Activated naive CD8-positive, alpha-beta T cell treated with anti-CD3 and anti-CD28 coated beads, Interleukin-2, amount 50 U/mL, for 16 hours (primary cell): ENCODE measurements around the gene PDCD11.

ENCODE experiments used
- DNase-seq: peaks from one replicate; pipeline ENCODE4 v3.0.0-alpha.2; 2020; ENCODE audit warnings: low read depth, low spot score

Gene PDCD11

DNA sequence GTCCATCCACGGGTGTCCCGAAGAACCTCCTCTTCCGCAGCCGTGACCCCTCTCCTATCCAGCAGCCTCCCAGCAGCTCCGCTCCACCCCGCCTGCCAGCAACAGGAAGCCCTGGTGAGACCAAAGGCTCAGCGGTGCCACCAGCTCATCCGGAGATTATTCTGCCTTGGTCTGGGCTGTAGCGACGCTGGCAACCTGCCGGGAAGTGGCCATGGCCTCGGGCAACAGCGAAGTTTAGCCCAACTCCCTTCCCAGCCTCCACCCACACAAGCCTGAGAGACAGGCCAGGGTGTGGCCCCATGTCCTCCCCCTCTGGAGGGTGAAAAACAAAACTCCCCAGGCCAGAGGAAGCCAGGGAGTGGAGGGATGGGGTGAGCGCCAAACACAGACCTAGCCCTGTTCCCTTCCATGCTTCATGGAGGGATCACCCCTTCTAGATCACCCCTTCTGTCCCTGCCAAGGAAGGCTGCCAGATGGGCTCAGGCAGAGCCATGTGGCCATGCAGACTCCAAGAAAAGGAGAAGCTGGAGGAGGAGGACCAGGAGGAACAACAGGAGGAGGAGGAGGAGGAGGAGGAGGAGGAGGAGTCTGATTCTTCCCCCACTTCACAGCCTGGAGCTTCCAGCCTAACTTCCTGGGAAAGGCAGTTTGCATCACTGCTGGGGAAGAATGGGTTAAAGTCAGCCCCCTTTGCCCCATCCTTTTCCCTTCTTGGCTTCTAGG is 54.8 kb downstream of the PDCD11 start:
- no peak for DNase-seq

GRCh38 chr10:103451831-103452505 is 55.5 kb downstream of the PDCD11 start, which contains the start of gene CALHM2:
CALHM2 (minus strand) TSS chr10:103452370; CDS start chr10:103449941, 2,429 bp downstream.
- DNase-seq: no peak

GRCh38 chr10:103452506-103453230 is 56.2 kb downstream of the PDCD11 start:
- no peak for DNase-seq

GRCh38 chr10:103454026-103454425 is 57.6 kb downstream of the PDCD11 start:
- no peak for DNase-seq

DNA sequence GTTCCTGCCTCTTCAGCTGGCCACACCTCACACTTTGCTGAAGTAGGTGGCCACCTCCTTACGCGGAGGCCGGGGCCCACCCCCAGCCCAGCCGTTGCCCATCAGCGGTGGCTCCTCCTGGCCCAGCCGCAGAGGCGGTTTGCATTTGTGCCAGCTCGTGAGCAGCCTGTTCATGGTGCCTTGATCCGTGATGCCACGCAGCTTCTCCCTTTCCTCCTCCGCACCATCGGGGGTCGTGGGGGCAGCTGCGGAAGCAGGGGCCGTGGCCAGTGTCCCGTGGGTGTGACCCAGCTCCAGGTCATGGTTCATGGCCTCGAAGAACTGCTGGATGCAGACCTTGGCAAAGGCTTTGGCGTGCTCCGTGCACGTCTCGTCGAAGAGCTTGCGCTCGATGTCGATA is 58.8 kb downstream of the PDCD11 start:
- DNase-seq: no peak

GRCh38 chr10:103456074-103456660 is 59.7 kb downstream of the PDCD11 start:
- no peak for DNase-seq

DNA sequence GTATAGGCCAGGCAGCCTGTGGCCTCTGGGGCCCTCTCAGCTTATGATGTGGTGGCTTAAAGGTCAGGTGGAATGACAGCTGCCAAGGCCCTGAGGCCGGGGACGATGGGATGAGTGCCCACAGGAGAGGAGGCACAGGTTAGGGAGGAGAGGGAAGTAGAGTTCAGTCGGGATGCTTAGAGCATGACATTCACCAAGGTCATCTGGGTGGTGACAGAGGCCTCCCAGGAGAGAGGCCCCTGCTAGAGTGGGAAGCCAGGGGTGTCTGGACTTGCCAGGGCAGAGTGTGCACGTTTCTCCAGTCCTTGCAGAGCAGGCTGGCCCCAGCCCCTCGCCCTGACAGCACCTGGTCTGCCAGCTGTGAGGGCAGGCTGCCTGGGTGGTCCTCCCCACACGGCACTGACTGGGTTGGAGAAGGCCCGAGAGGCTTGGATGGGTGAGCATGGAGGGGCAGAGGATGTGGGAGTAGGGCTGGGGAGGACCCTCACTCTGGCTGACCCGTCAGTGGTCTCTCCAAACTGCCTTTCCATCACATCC is 60.8 kb downstream of the PDCD11 start:
- DNase-seq: no peak

GRCh38 chr10:103457896-103458583 is 61.6 kb downstream of the PDCD11 start:
- DNase-seq: no peak

DNA sequence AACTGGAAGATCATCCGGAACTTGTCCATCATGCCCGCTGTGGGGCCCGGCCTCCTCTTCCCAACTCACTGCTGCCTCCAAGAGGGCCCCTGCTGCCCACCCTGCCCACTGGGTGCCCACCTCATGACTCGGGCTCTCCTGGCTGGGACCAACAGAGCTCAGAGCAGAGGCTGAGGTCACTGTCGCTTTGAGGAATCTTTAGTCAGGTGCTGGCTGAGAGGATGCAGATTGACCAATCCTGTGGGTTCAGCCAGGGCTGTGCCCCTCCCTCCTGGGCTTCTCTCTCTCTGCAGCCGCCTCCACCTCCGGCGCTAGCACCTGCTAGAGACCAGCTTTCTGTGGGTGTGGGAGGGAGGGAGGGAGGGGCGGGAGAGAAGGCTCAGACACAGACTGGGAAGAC is 62.3 kb downstream of the PDCD11 start, which contains the start of gene CALHM1:
Gene CALHM1, minus strand, starts transcription at position 181 of the 400 bp plus-strand sequence. Its CDS starts 149 bp downstream, at position 32.
- no peak for DNase-seq

- no peak for DNase-seq
These were observed 63.2 kb downstream of the PDCD11 start for GRCh38 chr10:103459615-103460014.

DNA sequence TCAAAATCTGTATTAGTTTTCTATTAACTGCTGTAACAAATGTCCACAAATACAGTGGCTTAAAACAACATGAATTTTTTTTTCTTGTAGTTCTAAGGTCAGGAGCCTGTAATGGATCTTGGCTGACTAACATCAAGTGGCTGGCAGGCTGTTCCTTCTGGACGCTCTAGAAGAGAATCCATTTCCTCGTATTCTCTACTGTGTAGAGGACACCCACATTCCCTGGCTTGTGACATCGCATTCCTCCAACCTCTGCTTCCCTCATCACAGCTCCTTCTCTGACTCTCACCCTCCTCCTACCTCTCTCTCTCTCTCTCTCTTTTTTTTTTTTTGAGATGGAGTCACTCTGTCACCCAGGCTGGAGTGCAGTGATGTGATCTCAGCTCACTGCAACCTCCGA is 67.1 kb downstream of the PDCD11 start:
- no peak for DNase-seq

GRCh38 chr10:103465411-103466179 is 69.2 kb downstream of the PDCD11 start:
- DNase-seq: no peak

DNA sequence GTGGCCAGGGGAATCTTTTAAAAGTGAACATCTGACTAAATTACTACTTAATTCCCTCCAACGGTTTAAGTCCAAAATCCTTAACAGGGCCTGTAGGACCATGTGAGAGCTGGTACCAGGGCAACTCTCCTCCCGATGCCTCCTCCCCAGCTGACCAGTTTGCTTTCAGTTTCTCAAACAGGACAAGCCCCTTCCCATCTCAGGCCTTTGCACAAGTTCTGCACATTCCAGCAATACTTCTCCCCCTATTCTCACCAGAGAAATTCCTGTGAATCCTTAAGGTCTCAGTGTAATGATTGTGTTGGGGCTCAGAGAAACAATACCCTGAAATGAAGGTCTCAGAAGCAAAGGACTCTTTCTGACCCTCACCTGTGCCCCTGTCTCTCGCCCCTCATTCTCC is 70.3 kb downstream of the PDCD11 start:
- no peak for DNase-seq

GRCh38 chr10:103467406-103467805 is 71.0 kb downstream of the PDCD11 start:
- no peak for DNase-seq

DNA sequence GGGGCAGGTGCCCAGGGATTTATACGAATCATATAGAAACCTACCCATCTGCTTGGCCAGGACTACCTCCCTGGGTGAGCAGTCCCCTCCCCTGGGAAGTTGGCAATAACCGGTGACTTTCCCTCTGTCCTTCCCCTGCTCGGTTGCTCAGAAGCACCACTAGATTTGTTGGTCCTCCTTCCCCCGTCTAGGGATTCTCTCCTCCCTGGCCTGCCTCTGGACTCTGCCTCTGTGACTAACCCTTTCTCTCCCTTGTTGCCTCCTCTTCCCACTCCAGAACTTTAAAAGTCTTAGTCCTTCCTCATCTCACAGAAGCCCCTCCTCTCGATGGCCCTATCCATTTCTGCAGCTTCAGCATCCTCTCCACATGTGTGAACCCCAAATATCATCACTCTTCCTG is 72.8 kb downstream of the PDCD11 start:
- DNase-seq: no peak

- no peak for DNase-seq
These were observed 74.6 kb downstream of the PDCD11 start for GRCh38 chr10:103470761-103471653.

DNA sequence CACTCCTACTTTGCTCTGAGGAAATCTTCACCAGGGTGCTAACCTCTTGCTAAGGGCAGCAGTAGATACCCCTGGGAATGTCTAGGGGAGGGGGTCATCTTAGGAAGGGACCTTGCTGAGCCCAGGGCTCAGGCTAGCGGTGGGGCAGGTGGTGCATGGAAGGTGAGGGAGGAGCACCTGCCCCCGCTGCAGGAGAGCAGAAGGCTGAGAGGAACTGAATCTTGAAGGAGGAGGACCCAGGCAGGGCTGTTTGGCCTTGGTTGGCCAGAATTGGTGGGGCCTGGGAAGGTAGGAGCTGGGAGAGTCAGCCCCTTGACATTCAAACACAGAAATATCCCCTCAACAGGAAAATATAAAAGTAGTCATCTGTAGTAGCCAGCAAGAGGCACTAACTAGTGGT is 75.6 kb downstream of the PDCD11 start:
- no peak for DNase-seq

- DNase-seq: no peak
These were observed 76.8 kb downstream of the PDCD11 start for GRCh38 chr10:103473261-103473671.

GRCh38 chr10:103474077-103474476 is 77.7 kb downstream of the PDCD11 start:
- DNase-seq: no peak
